ENCODE data around the gene MINDY4.

DNA sequence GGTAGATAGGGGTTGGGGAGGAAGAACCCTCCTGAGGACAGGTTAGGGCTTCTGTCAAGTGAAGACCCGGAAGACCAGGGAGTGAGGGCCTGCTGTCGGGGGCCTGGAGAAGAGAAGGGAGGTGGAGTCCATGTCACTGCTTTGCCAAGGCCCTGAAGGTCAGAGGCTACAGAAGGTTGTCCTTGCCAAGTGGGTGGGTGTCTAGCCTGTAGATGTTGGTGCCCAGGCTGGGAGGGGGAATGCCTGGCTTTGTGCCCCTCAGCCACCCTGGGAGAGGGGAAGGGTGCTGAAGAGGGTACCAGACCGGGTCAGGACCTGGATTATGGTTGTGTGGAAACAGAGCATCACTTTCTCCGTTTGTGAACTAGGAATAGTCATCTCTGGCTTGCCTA lies 73.3 kb downstream of the MINDY4 start:
- TF ChIP-seq, protein P1, sequence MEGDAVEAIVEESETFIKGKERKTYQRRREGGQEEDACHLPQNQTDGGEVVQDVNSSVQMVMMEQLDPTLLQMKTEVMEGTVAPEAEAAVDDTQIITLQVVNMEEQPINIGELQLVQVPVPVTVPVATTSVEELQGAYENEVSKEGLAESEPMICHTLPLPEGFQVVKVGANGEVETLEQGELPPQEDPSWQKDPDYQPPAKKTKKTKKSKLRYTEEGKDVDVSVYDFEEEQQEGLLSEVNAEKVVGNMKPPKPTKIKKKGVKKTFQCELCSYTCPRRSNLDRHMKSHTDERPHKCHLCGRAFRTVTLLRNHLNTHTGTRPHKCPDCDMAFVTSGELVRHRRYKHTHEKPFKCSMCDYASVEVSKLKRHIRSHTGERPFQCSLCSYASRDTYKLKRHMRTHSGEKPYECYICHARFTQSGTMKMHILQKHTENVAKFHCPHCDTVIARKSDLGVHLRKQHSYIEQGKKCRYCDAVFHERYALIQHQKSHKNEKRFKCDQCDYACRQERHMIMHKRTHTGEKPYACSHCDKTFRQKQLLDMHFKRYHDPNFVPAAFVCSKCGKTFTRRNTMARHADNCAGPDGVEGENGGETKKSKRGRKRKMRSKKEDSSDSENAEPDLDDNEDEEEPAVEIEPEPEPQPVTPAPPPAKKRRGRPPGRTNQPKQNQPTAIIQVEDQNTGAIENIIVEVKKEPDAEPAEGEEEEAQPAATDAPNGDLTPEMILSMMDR (IDR thresholded peaks at IDR 0.05; ENCODE audit: insufficient read depth, low read depth, low read length) = no peak
- no peak for TF ChIP-seq EZH2 (IDR thresholded peaks at IDR 0.05; ENCODE audit: insufficient read depth, low read length)
